Ovary (tissue), 9 donors: Measurements from ENCODE around the gene WNT11. TPM values are rescaled to one million over a fixed set of nuclear protein-coding genes. Genes with fewer than 3 reads are reported as not detected.

Source experiments
- DNase-seq, 5 donors: peaks; one replicate each; pipeline ENCODE4 v3.0.0-alpha.2; 2019 to 2020
- H3K27ac ChIP-seq, 2 donors: fragments of 200-600 bp; one replicate each; pipeline versions ENCODE4 v1.5.1 to v1.8.0; 2019 to 2022
- H3K27me3 ChIP-seq: fragments of 200-600 bp; one replicate; pipeline ENCODE4 v1.8.0; 2022
- H3K36me3 ChIP-seq: fragments of 200-600 bp; sonication (generic); one replicate; pipeline ENCODE4 v1.5.1; 2019
- H3K4me1 ChIP-seq: one replicate; pipeline ENCODE4 v1.8.1; 2013; ENCODE audit warnings: mild to moderate bottlenecking, moderate library complexity; ENCODE audit not compliant: insufficient read depth
- H3K4me3 ChIP-seq: fragments of 200-600 bp; sonication (generic); one replicate; pipeline ENCODE4 v1.5.1; 2017
- H3K9me3 ChIP-seq, 2 donors: fragments of 200-600 bp in 1 of 2; sonication (generic) in 1 of 2; one replicate each; pipeline versions ENCODE4 v1.5.1 to v1.8.1; 2013 to 2019; ENCODE audit warnings: mild to moderate bottlenecking in 1 of 2, moderate library complexity in 1 of 2
- EP300 ChIP-seq: sonication (generic); formaldehyde crosslinking; IDR thresholded peaks from one replicate; pipeline ENCODE4 v1.6.1; 2017; ENCODE audit warnings: antibody characterized with exemption
- POLR2A ChIP-seq: fragments of 450-650 bp; IDR thresholded peaks from one replicate; pipeline ENCODE4 v1.6.1; 2017; ENCODE audit warnings: antibody characterized with exemption, mild to moderate bottlenecking, moderate library complexity
- WGBS, 3 donors: extraction: QIAGEN DNeasy Blood & Tissue Kit in 1 of 3; methylation state at CpG; one replicate each; pipeline versions ENCODE4 v1.1.5 to v1.1.7; 2013 to 2017; 5-methylcytosine and 5-hydroxymethylcytosine counted together
- intact Hi-C, 4 donors: fragments of 100-400 bp; cut with DNase I; formaldehyde crosslinking; loops; one replicate each; pipeline versions ENCODE4 v1.11.0 to v1.15.1; 2022 to 2023
- polyA plus RNA-seq, 2 donors: library from polyadenylated mRNA; stranded (reverse); fragments of 200-250 nt in 1 of 2; fragments of 350-450 nt in 1 of 2; fragmentation: Illumina TruSeq in 1 of 2; extraction: RNeasy Lipid Tissue Mini Kit (QIAGEN cat#74804) in 1 of 2; gene quantifications; one replicate each; pipeline ENCODE4 v1.2.3, GENCODE V29; 2013 to 2014
- total RNA-seq, 7 donors: library from RNA; depleted of rRNA in 2 of 7; stranded (reverse); fragments of >200 nt in 2 of 7; fragmentation: NEBNext Ultra II Directional in 3 of 7; extraction: Animal tissue kit (Norgen Biotek cat#: 25700) in 3 of 7; gene quantifications; one replicate each; pipeline versions ENCODE4 v1.1.0 to v1.2.4, GENCODE V29; 2016 to 2023
- TF ChIP-seq, protein P1 (sequence below), 3 donors: fragments of 450-650 bp in 2 of 3; fragments of 200-600 bp in 1 of 3; IDR thresholded peaks; one replicate each; pipeline versions ENCODE4 v1.5.1 to v1.8.0; 2016 to 2022; ENCODE audit warnings: antibody characterized with exemption in 3 of 3, mild to moderate bottlenecking in 1 of 3
- donor health status: DM: no; HTN: no; CAD: no; lungs with moderate emphysema.
- donor health status: DM: no; HTN: no; CAD: no.
- donor health status: Bipolar disorder and iron deficiency.
- donor health status: DM: yes; HTN: yes; CAD: no.
- donor health status: DM: no; HTN: no; CAD: no.
- donor health status: DM: yes; HTN: yes; CAD: no.

The WNT11 gene
- total and polyA plus RNA-seq, 9 donors, result 1.1 to 16.4 (median 3.5) TPM

DNA sequence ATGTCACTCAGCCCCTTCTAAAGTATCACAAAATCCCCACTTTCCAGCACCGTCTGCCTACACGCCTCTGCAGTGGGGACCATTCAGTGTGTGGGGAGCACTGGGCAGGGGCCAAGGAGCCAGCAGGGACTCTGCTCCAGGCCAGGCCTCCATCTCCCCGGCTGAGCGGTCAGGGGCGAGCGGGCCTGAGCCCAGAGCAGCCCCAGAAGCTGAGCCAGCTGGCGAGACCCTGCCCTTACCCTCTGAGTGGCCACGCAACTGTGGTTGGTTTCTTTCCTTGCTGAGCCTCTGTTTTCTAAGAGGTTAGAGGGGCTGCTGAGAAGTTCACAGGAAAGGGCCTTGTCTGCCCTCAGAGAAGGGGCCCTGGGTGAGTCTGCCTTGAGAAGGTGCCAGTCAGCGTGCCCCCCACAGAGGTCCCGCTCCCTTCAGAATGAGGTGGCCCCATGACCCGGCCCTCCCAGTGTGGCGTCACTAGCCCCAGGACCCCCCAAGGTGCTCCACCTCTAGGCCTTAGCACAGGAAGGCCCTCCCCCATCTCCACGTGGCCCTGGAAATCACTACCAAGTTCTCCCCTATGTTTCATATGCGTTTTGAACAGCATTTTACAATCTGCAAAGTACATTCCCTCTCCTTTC lies 46.9 kb downstream of the WNT11 start:
- no peak for DNase-seq
- Histone ChIP-seq H3K27ac (no peak overlapping the region), H3K4me1 (peaks cover 3% of the 10 kb centered on the region), H3K9me3 (no peaks in the 10 kb centered on the region), H3K36me3 (no peaks in the 10 kb centered on the region), H3K27me3 (no peaks in the 10 kb centered on the region), H3K4me3 (no peak overlapping the region)
- 88 to 94% (median 92%) methylated on average over 14 of the region's 14 CpGs for WGBS, 3 donors
- TF ChIP-seq, protein P1, sequence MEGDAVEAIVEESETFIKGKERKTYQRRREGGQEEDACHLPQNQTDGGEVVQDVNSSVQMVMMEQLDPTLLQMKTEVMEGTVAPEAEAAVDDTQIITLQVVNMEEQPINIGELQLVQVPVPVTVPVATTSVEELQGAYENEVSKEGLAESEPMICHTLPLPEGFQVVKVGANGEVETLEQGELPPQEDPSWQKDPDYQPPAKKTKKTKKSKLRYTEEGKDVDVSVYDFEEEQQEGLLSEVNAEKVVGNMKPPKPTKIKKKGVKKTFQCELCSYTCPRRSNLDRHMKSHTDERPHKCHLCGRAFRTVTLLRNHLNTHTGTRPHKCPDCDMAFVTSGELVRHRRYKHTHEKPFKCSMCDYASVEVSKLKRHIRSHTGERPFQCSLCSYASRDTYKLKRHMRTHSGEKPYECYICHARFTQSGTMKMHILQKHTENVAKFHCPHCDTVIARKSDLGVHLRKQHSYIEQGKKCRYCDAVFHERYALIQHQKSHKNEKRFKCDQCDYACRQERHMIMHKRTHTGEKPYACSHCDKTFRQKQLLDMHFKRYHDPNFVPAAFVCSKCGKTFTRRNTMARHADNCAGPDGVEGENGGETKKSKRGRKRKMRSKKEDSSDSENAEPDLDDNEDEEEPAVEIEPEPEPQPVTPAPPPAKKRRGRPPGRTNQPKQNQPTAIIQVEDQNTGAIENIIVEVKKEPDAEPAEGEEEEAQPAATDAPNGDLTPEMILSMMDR (IDR thresholded peaks at IDR 0.05), result no peak
- TF ChIP-seq EP300 (no peak), POLR2A (no peak)
- intact Hi-C loops, result loop anchor here in 1 of 4 donors (10.0 kb wide), 1 partner anchor 355 kb away; no protein-coding TSS in a partner anchor

DNA sequence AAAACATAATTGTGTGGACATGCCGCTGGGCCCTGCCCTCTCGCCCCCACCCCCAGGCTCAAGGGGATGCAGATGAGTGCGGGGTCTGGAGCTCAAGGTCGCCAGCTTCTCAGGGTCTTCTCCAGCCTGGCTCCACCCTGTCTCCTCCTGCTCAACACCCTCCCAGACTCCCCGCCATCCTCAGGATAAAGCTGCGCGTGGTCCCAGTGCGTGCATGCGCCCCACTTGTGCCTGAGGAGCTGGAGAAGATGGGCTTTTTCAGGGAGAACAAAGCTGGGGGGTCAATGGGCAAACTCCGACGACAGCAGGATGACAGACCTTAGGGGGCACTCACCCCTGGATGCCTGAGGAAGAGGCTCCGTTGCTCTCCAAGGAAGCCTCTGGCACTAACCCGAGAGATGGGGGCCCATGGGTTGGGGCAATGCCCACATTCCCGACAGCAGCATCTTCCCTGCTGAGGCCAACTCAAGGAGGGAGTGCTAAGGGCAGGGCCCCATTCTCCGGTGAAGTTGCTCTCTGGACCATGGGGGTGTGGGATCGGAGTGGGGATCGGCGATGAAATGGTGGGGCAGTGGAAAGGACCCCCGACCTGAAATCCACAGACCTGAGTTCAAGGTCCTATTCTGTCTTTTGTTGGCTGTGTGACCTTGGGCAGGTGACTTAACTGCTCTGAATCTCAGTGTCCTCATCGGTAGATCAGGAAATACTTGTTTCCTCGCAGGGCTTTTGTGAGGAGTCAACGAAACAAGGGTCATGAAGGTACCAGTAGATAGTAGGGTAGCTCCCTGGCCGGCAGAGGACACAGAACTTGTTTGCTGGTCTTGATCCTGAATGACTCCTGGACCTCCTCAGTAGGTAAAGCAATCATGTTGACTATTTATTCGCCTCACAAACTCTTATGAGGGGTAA lies 47.7 kb downstream of the WNT11 start:
- no peaks in the 10 kb centered on the region for H3K27me3 ChIP-seq
- H3K4me1 ChIP-seq, result peaks cover 3% of the 10 kb centered on the region
- DNase-seq, result no peak
- H3K4me3 ChIP-seq, result no peak overlapping the region
- no peaks in the 10 kb centered on the region for H3K9me3 ChIP-seq
- 87 to 89% (median 87%) methylated on average over 23 to 24 of the region's 24 CpGs for WGBS, 3 donors
- no peaks in the 10 kb centered on the region for H3K36me3 ChIP-seq
- no peak overlapping the region for H3K27ac ChIP-seq
- TF ChIP-seq EP300 (no peak), POLR2A (no peak)
- TF ChIP-seq, protein P1 (IDR thresholded peaks at IDR 0.05), result no peak
- intact Hi-C loops, result loop anchor here in 1 of 4 donors (10.0 kb wide), 1 partner anchor 354 kb away; no protein-coding TSS in a partner anchor

DNA sequence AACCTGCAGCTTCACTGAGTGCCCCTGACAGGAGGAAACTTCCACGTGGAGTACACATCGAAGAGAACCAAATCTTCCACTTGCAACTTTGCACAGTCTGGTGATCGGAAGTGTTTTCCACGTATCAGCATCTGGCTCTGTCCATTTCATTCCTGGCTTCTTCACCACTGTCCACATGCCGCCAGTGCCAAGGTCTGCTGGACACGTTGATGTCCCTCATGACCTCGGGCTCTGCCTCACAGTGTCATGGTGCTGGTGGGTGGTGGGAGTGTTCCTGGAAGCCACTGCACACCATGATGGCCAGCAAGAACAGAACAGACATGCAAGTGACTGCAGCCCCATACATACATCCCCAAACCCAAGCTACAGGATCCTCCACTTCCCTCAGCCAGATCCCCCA lies 48.4 kb downstream of the WNT11 start:
- H3K27ac ChIP-seq, result no peak overlapping the region
- 50 to 64% (median 58%) methylated on average over 7 of the region's 7 CpGs for WGBS, 3 donors
- H3K36me3 ChIP-seq, result no peaks in the 10 kb centered on the region
- H3K4me1 ChIP-seq, result peaks cover 3% of the 10 kb centered on the region
- DNase-seq, result no peak
- H3K4me3 ChIP-seq, result no peak overlapping the region
- no peaks in the 10 kb centered on the region for H3K27me3 ChIP-seq
- H3K9me3 ChIP-seq, result no peaks in the 10 kb centered on the region
- TF ChIP-seq POLR2A, result no peak
- TF ChIP-seq, protein P1 (IDR thresholded peaks at IDR 0.05), result no peak
- TF ChIP-seq EP300, result no peak
- intact Hi-C loops, result loop anchor here in 1 of 4 donors (10.0 kb wide), 1 partner anchor 353 kb away; no protein-coding TSS in a partner anchor

DNA sequence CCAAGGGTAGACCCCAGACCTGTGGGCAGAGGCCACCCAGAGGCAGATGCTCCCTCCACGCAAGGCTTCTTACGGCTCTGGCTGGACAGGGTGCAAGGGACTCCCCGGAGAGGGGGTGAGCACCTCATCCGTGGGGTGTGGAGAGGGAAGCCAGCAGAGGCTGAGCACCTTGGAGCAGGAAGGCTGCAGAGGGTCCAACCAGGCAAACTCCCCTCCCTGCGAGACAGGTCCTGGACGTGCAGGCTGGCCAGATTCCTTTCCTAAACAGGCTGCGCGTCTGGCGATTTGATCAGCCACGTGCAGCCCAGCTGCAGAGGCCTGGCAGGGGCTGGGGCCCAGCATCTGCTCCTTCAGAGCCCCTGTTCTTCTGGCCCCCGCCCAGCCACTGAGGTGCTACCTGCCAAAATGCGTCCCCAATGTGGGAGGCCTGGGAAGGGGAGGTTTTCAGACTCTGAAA lies 49.3 kb downstream of the WNT11 start:
- no peak overlapping the region for H3K27ac ChIP-seq
- WGBS, 3 donors, result 72 to 81% (median 80%) methylated on average over 12 of the region's 12 CpGs
- H3K9me3 ChIP-seq, result no peaks in the 10 kb centered on the region
- DNase-seq, result no peak
- TF ChIP-seq EP300 (no peak), POLR2A (no peak)
- TF ChIP-seq, protein P1 (IDR thresholded peaks at IDR 0.05), result no peak
- no peaks in the 10 kb centered on the region for H3K27me3 ChIP-seq
- H3K4me3 ChIP-seq, result no peak overlapping the region
- H3K4me1 ChIP-seq, result peaks cover 5% of the 10 kb centered on the region
- intact Hi-C loops, result loop anchor here in 1 of 4 donors (10.0 kb wide), 1 partner anchor 352 kb away; no protein-coding TSS in a partner anchor
- no peaks in the 10 kb centered on the region for H3K36me3 ChIP-seq
